ENCODE data around the gene KIF26B.

- no peak for TF ChIP-seq CTCF (IDR thresholded peaks at IDR 0.05; ENCODE audit: low read length)
- no peak for TF ChIP-seq EZH2 (IDR thresholded peaks at IDR 0.05; ENCODE audit: borderline replicate concordance, low read length)
Measured at GRCh38 chr1:245477941-245478340, 323.2 kb downstream of the KIF26B start.
